DOHH2 (cell line): Measurements from ENCODE around the gene PEAK3.

Experiments
- H3F3A ChIP-seq: fragments of 200-600 bp; sonication (generic), shearing (Covaris generic); 2 replicates; pipeline ENCODE4 v1.6.0; 2016; ENCODE audit warnings: antibody characterized with exemption, mild to moderate bottlenecking; ENCODE audit not compliant: control insufficient read depth, insufficient read depth
- H3K27ac ChIP-seq: fragments of 200-600 bp; sonication (generic); 2 replicates; pipeline ENCODE4 v1.5.1; 2014; ENCODE audit warnings: low read depth, mild to moderate bottlenecking, low read length, moderate library complexity
- H3K27me3 ChIP-seq: fragments of 200-600 bp; sonication (generic); 2 replicates; pipeline ENCODE4 v1.6.1; 2014; ENCODE audit warnings: mild to moderate bottlenecking, low read length, mixed read lengths; ENCODE audit not compliant: control insufficient read depth
- H3K36me3 ChIP-seq: fragments of 200-600 bp; sonication (generic); 2 replicates; pipeline ENCODE4 v1.6.1; 2014; ENCODE audit warnings: mild to moderate bottlenecking, low read length, moderate library complexity, mixed read lengths; ENCODE audit not compliant: control insufficient read depth
- H3K4me1 ChIP-seq: fragments of 200-600 bp; sonication (generic); 2 replicates; pipeline ENCODE4 v1.6.1; 2014; ENCODE audit warnings: mild to moderate bottlenecking, low read length, mixed read lengths; ENCODE audit not compliant: control insufficient read depth
- H3K4me2 ChIP-seq: fragments of 200-600 bp; sonication (generic); 2 replicates; pipeline ENCODE4 v1.6.0; 2014; ENCODE audit warnings: mild to moderate bottlenecking, low read length, moderate library complexity
- H3K4me3 ChIP-seq: fragments of 200-600 bp; sonication (generic); 2 replicates; pipeline ENCODE4 v1.5.1; 2014; ENCODE audit warnings: mild to moderate bottlenecking, low read length, mixed read lengths
- H3K79me2 ChIP-seq: fragments of 200-600 bp; sonication (generic); 2 replicates; pipeline ENCODE4 v1.6.1; 2014; ENCODE audit warnings: mild to moderate bottlenecking, low read length, mixed read lengths; ENCODE audit not compliant: control insufficient read depth
- H3K9me2 ChIP-seq: fragments of 200-600 bp; sonication (generic); replicated peaks from 2 replicates; pipeline ENCODE4 v1.6.1; 2014; ENCODE audit warnings: mild to moderate bottlenecking, low read length, mixed read lengths; ENCODE audit not compliant: control insufficient read depth
- H3K9me3 ChIP-seq: fragments of 200-600 bp; sonication (generic); 2 replicates; pipeline ENCODE4 v1.6.1; 2014; ENCODE audit warnings: antibody characterized with exemption, low read length, mixed read lengths; ENCODE audit not compliant: control insufficient read depth, insufficient read depth
- H4K20me1 ChIP-seq: fragments of 200-600 bp; sonication (generic); 2 replicates; pipeline ENCODE4 v1.6.0; 2014; ENCODE audit warnings: low read depth, mild to moderate bottlenecking, antibody characterized with exemption, low read length, moderate library complexity; ENCODE audit not compliant: control insufficient read depth, insufficient read depth
- EZH2phosphoT487 ChIP-seq: fragments of 200-600 bp; sonication (generic); IDR thresholded peaks from 2 replicates; pipeline ENCODE4 v1.6.1; 2017; ENCODE audit warnings: borderline replicate concordance, mild to moderate bottlenecking, antibody characterized with exemption, low read length, moderate library complexity, mixed read lengths
- TF ChIP-seq, protein P1 (sequence below): fragments of 200-600 bp; sonication (generic); IDR thresholded peaks from one replicate; pipeline ENCODE4 v1.5.1; 2014; ENCODE audit warnings: antibody characterized with exemption, mild to moderate bottlenecking, low read depth, low read length; ENCODE audit not compliant: poor library complexity, severe bottlenecking

The PEAK3 gene

DNA sequence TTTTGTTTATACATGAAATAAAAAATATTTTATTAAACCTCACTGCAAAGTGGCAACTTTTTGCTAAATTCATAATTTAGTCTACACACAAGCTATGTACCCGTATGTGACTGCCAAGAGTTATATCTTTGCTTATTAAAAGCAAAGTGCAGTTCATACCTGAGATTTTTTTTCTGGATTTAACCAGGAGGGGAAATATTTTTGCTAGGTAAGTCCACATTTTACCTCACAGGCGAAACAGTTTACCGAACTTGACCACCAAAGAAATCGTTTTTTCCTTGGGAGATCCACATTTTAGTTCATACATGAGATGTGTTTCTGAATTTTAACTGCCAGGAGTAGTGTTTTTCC lies 13.5 kb downstream of the PEAK3 start:
- Histone ChIP-seq H3K4me1 (peaks cover 67% of the 10 kb centered on the region), H3K27me3 (no peaks in the 10 kb centered on the region), H3K27ac (peak overlapping the region; percentile 20; the same call in 1 of the 2 replicates), H3K4me3 (peak overlapping the region; percentile 74), H3K4me2 (peak overlapping the region; percentile 95), H3K79me2 (peaks cover 55% of the 10 kb centered on the region), H3F3A (peaks cover 36% of the 10 kb centered on the region), H4K20me1 (peaks cover 17% of the 10 kb centered on the region; the same call in 1 of the 2 replicates), H3K9me2 (no peaks in the 10 kb centered on the region), H3K36me3 (peaks cover 39% of the 10 kb centered on the region), H3K9me3 (no peaks in the 10 kb centered on the region)
- no peak for TF ChIP-seq EZH2phosphoT487
- TF ChIP-seq, protein P1, sequence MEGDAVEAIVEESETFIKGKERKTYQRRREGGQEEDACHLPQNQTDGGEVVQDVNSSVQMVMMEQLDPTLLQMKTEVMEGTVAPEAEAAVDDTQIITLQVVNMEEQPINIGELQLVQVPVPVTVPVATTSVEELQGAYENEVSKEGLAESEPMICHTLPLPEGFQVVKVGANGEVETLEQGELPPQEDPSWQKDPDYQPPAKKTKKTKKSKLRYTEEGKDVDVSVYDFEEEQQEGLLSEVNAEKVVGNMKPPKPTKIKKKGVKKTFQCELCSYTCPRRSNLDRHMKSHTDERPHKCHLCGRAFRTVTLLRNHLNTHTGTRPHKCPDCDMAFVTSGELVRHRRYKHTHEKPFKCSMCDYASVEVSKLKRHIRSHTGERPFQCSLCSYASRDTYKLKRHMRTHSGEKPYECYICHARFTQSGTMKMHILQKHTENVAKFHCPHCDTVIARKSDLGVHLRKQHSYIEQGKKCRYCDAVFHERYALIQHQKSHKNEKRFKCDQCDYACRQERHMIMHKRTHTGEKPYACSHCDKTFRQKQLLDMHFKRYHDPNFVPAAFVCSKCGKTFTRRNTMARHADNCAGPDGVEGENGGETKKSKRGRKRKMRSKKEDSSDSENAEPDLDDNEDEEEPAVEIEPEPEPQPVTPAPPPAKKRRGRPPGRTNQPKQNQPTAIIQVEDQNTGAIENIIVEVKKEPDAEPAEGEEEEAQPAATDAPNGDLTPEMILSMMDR = no peak

DNA sequence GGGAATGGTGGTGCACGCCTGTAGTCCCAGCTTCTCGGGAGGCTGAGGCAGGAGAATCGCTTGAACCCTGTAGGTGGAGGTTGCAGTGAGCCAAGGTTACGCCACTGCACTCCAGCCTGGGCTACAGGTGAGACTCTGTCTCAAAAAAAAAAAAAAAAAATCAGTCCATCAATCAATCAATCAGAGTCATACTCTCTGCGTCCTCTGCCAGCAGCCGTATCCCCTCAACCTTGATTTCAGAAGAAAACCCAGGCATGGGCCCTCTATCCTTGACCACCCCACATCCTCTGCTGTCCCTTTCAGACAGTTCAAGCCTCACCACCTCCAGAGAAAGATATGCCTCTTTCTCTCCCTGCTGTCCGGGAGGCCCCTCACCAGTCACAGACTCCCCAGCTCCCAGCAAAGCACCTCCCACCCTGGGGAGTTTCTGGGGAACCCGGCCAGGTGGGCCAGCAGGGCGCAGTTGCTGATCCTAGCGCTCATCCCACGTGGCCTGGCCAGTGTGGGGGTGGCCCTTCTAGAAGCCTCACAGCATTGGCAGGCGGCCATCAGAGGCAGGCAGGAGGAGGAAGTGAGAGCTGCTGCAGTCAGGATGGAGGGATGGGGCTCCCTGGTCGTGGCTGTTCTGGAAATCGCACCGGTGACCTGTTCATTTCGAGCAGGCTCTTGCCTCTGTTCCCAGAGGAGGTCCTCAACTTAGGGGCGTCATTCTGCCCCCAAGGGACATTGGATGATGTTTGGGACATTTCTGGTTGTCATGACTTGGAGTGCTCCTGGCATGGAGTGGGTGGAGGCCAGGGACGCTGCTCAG lies 15.6 kb downstream of the PEAK3 start:
- Histone ChIP-seq H3K27me3 (no peaks in the 10 kb centered on the region), H3K9me2 (no peaks in the 10 kb centered on the region), H3K9me3 (no peaks in the 10 kb centered on the region), H3K4me1 (peaks cover 64% of the 10 kb centered on the region), H3K27ac (peak overlapping the region; percentile 71), H3K36me3 (peaks cover 19% of the 10 kb centered on the region), H3K79me2 (peaks cover 41% of the 10 kb centered on the region), H3K4me3 (peak overlapping the region; percentile 62), H3F3A (peaks cover 17% of the 10 kb centered on the region), H4K20me1 (peaks cover 12% of the 10 kb centered on the region; the same call in 1 of the 2 replicates), H3K4me2 (peak overlapping the region; percentile 95)
- TF ChIP-seq EZH2phosphoT487 = no peak
- TF ChIP-seq, protein P1 = no peak

- peaks cover 87% of the 10 kb centered on the region for H3K4me1 ChIP-seq
- H3K79me2 ChIP-seq = peaks cover 15% of the 10 kb centered on the region
- H3K27me3 ChIP-seq = no peaks in the 10 kb centered on the region
- no peak overlapping the region for H3K27ac ChIP-seq
- no peaks in the 10 kb centered on the region for H3K9me3 ChIP-seq
- no peak overlapping the region for H3K4me3 ChIP-seq
- H3K36me3 ChIP-seq = peaks cover 4% of the 10 kb centered on the region
- no peaks in the 10 kb centered on the region for H4K20me1 ChIP-seq
- peaks cover 15% of the 10 kb centered on the region for H3F3A ChIP-seq
- peak overlapping the region; percentile 32; the same call in 1 of the 2 replicates for H3K4me2 ChIP-seq
- no peaks in the 10 kb centered on the region for H3K9me2 ChIP-seq
- no peak for TF ChIP-seq EZH2phosphoT487
- TF ChIP-seq, protein P1 = peak; percentile 81
These were observed 20.4 kb downstream of the PEAK3 start for GRCh38 chr19:2261438-2262172.
